ENCODE results near the gene MGAT4C.

The MGAT4C gene

DNA sequence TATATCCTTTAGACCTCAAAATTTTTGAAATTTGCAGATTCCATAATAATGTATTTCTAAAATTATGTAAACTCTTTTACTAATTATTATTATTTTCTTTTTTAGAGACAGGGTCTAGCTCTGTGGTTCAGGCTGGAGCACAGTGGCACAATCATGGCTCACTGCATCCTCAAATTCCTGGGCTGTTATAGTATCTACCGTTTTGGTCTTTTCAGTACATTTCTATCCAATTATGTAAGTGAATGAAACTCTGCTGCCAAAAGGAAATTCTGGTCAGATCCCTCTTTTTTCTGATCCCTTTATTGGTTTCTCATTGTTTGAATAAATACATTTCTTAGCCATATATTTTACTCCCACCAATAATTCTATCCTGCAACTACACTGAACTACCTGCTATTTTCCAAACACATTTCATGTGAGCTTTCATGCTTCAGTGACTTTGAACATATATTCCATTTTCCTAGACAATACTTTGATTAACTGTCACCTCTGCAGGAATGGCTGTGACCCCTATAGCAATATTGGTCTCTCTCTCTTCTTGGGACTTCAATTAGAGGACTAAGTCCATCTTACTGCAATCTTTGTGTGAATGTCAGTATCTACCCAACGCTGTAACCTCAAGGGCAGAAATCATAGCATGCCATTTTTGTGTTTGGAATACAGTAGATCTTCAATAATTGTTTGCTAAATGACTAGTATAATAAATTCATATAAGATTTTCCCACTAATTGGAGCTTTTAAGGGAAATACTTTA is 198.9 kb downstream of the MGAT4C start:
- TF ChIP-seq, protein P1, sequence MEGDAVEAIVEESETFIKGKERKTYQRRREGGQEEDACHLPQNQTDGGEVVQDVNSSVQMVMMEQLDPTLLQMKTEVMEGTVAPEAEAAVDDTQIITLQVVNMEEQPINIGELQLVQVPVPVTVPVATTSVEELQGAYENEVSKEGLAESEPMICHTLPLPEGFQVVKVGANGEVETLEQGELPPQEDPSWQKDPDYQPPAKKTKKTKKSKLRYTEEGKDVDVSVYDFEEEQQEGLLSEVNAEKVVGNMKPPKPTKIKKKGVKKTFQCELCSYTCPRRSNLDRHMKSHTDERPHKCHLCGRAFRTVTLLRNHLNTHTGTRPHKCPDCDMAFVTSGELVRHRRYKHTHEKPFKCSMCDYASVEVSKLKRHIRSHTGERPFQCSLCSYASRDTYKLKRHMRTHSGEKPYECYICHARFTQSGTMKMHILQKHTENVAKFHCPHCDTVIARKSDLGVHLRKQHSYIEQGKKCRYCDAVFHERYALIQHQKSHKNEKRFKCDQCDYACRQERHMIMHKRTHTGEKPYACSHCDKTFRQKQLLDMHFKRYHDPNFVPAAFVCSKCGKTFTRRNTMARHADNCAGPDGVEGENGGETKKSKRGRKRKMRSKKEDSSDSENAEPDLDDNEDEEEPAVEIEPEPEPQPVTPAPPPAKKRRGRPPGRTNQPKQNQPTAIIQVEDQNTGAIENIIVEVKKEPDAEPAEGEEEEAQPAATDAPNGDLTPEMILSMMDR (IDR thresholded peaks at IDR 0.05; ENCODE audit: insufficient read depth, low read depth, low read length, missing control alignments): no peak
- DNase-seq (ENCODE audit: low read depth): no peak

DNA sequence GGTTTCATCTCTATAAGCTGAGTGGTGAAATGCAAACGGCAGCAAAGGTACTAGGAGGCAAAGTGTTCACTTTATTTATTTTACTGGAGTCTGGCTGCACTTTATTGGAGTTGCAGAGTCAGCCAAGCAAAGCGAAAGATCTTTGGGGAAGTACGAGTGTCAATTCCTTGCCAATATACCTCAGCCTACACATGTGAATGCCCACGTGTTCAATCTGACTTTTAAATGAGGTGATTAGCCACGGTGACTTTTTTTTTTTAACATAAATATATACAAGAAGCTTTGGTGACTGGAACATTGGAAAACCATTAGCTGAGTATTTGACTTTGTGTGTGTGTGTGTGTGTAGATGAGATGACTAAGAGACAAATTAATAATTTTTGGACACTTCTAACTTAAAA is 203.3 kb downstream of the MGAT4C start:
- no peak for DNase-seq (ENCODE audit: low read depth)
- TF ChIP-seq, protein P1 (IDR thresholded peaks at IDR 0.05; ENCODE audit: insufficient read depth, low read depth, low read length, missing control alignments): no peak
- H3K4me3 ChIP-seq (ENCODE audit: low read length): no peak overlapping the region

More for the DNA sequence above, 198.9 kb downstream of the MGAT4C start:
- H3K4me3 ChIP-seq (ENCODE audit: low read length): no peak overlapping the region

DNA sequence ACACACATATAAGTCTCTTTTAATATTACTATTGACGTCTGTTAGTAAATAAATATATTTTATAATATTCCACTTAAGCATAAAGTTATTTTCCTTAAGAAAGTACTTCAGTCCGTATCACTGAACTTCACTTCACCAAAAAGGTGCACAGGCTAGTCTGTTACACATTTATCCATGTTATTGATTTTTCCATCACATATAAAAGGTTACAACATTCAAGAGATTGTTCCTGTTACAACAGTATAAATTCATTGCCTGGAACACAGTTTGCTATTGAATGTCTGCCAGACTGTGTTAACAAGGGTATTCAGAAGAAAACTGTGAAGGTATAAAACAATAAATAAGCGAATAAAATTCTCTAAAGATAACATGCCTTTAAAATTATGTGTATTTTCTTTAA is 206.2 kb downstream of the MGAT4C start:
- TF ChIP-seq, protein P1 (IDR thresholded peaks at IDR 0.05; ENCODE audit: insufficient read depth, low read depth, low read length, missing control alignments): no peak
- no peak for DNase-seq (ENCODE audit: low read depth)
- H3K4me3 ChIP-seq (ENCODE audit: low read length): no peak overlapping the region

DNA sequence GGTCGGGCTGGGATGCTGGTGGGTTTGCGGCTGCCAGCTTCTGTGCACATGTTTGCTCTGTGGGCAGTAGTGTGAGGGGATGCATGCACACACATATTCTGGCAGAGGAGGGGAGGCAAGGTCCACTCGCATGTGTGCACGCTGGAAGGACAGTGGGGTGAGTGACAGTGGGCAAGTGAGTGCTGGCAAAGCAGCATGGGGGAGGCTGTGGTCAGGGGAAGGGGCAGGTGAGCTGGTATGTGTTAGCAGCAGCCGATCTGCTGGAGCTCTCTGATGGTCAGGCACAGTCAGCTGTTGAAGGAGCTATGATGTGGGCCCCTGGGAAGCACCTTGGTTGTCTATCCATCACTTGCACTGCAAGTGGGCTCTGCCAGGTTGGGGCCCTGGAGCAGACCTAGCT is 211.8 kb downstream of the MGAT4C start:
- TF ChIP-seq, protein P1 (IDR thresholded peaks at IDR 0.05; ENCODE audit: insufficient read depth, low read depth, low read length, missing control alignments): no peak
- H3K4me3 ChIP-seq (ENCODE audit: low read length): no peak overlapping the region
- DNase-seq (ENCODE audit: low read depth): no peak

DNA sequence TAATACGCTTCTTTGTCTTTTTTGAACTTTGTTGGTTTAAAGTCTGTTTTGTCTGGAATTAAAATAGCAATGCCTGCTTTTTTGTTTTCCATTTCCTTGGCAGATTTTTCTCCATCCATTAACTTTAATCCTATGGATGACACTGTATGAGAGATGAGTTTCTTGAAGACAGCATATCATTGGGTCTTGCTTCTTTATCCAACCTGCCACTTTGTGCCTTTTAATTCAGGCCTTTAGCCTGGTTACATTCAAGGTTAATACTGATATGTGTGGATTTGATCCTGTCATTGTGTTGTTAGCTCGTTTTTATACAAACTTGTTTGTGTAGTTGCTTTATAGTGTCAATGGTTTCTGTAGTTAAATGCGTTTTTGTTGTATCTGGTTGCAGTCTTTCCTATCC is 214.1 kb downstream of the MGAT4C start:
- no peak overlapping the region for H3K4me3 ChIP-seq (ENCODE audit: low read length)
- TF ChIP-seq, protein P1 (IDR thresholded peaks at IDR 0.05; ENCODE audit: insufficient read depth, low read depth, low read length, missing control alignments): no peak
- DNase-seq (ENCODE audit: low read depth): no peak

DNA sequence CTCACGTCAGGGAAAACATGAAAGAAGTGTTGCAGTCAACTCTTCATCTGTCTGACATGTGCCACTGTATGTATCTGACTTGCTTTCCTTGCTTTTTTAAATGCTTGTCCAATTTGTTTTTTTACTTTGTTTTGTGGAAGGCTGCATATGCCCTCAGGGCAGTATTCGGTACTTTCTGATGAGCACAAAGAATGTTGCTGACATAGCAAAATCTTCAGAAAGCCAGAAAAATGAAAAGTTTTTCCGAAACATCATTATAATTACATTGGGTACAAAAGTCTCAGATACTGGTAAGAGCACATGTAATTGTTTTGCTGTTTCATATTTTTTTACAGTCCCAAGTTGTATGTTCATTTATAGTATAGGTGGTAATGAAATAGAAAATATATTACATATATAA is 237.8 kb downstream of the MGAT4C start:
- no peak overlapping the region for H3K4me3 ChIP-seq (ENCODE audit: low read length)
- TF ChIP-seq, protein P1 (IDR thresholded peaks at IDR 0.05; ENCODE audit: insufficient read depth, low read depth, low read length, missing control alignments): no peak
- no peak for DNase-seq (ENCODE audit: low read depth)

DNA sequence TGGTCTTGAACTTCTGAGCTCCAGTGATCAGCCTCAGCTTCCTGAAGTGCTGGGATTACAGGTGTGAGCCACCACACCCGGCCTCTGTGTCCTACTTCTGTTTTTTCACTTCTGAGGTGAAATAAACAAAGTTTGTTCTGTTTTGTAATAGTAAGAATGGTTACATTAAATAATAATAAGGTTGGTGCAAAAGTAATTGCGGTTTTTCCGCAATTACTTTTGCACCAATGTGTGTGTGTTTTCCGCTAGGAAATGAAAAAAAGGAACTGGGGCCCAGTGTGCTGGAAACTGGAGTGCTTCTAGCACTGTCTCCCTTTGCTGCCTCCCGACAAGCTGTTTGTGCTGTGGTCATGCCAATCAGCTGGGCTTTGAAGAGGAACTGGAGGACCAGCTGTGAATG is 241.2 kb downstream of the MGAT4C start:
- no peak for DNase-seq (ENCODE audit: low read depth)
- H3K4me3 ChIP-seq (ENCODE audit: low read length): no peak overlapping the region
- TF ChIP-seq, protein P1 (IDR thresholded peaks at IDR 0.05; ENCODE audit: insufficient read depth, low read depth, low read length, missing control alignments): no peak
